GM19351 (cell line): ENCODE results near the gene STXBP2.

Source experiments
- ATAC-seq: cut with Tn5 transposase; IDR thresholded peaks from one replicate; pipeline ENCODE4 v1.9.1; 2021; ENCODE audit warnings: mild to moderate bottlenecking, moderate library complexity; ENCODE audit not compliant: unreplicated experiment

The STXBP2 gene

GRCh38 chr19:7612282-7613274 is 24.3 kb upstream of the STXBP2 start:
- no peak for ATAC-seq

- ATAC-seq = no peak
Observed at GRCh38 chr19:7614859-7615741, 21.8 kb upstream of the STXBP2 start.

GRCh38 chr19:7617172-7617571 is 19.7 kb upstream of the STXBP2 start:
- ATAC-seq = no peak

GRCh38 chr19:7617735-7618134 is 19.2 kb upstream of the STXBP2 start:
- ATAC-seq = no peak

- no peak for ATAC-seq
Observed at GRCh38 chr19:7618348-7618747, 18.6 kb upstream of the STXBP2 start.

GRCh38 chr19:7618771-7619510 is 18.0 kb upstream of the STXBP2 start:
- no peak for ATAC-seq

- ATAC-seq = no peak
Observed at GRCh38 chr19:7619671-7620441, 17.1 kb upstream of the STXBP2 start.

GRCh38 chr19:7620442-7621412 is 16.2 kb upstream of the STXBP2 start:
- no peak for ATAC-seq

- no peak for ATAC-seq
Observed at GRCh38 chr19:7622933-7623685, 13.8 kb upstream of the STXBP2 start.

GRCh38 chr19:7623725-7624603 is 12.9 kb upstream of the STXBP2 start:
- ATAC-seq = no peak

GRCh38 chr19:7624810-7625209 is 12.1 kb upstream of the STXBP2 start:
- no peak for ATAC-seq

- ATAC-seq = no peak
Observed at GRCh38 chr19:7625763-7626372, 11.0 kb upstream of the STXBP2 start.

GRCh38 chr19:7627166-7627565 is 9.7 kb upstream of the STXBP2 start:
- ATAC-seq = no peak

GRCh38 chr19:7628589-7629311 is 8.2 kb upstream of the STXBP2 start:
- no peak for ATAC-seq

GRCh38 chr19:7629347-7630054 is 7.4 kb upstream of the STXBP2 start, which contains the start of the genes PET100 and XAB2:
PET100 (plus strand) TSS chr19:7629793; CDS start chr19:7629834, 41 bp downstream.
XAB2 (minus strand) TSS chr19:7629545; CDS start chr19:7629527, 18 bp downstream.
- ATAC-seq = peak; percentile 98
